ENCODE data around the gene ST3GAL5. TPM values are rescaled to one million over a fixed set of nuclear protein-coding genes. Genes with fewer than 3 reads are reported as not detected.
"Not testable (repeated sequence)": the region's sequence is repeated elsewhere in the genome, so short reads cannot be mapped to it uniquely, and the experiment has no call there.

Gene ST3GAL5
- polyA plus RNA-seq, 5 donors, result 81.2 to 102 (median 84.0) TPM

- no peak for DNase-seq
These were observed 49.3 kb downstream of the ST3GAL5 start for GRCh38 chr2:85839461-85839860.

GRCh38 chr2:85838641-85839040 lies 50.1 kb downstream of the ST3GAL5 start:
- DNase-seq, result no peak

GRCh38 chr2:85838181-85838580 lies 50.6 kb downstream of the ST3GAL5 start:
- DNase-seq, result no peak

GRCh38 chr2:85834466-85834865 lies 54.3 kb downstream of the ST3GAL5 start:
- no peak for DNase-seq

- DNase-seq, result no peak
These were observed 57.1 kb downstream of the ST3GAL5 start for GRCh38 chr2:85831735-85832134.

- DNase-seq, result no peak
These were observed 58.1 kb downstream of the ST3GAL5 start for GRCh38 chr2:85830645-85831044.

- not testable (repeated sequence) for DNase-seq
These were observed 59.4 kb downstream of the ST3GAL5 start for GRCh38 chr2:85829394-85829793.

- DNase-seq, result no peak
These were observed 60.1 kb downstream of the ST3GAL5 start for GRCh38 chr2:85828725-85829124.

- DNase-seq, result no peak
These were observed 60.8 kb downstream of the ST3GAL5 start for GRCh38 chr2:85827879-85828569.

GRCh38 chr2:85826990-85827878 lies 61.6 kb downstream of the ST3GAL5 start:
- peak; percentile 39 to 61 for DNase-seq

- no peak for DNase-seq
These were observed 64.8 kb downstream of the ST3GAL5 start for GRCh38 chr2:85823951-85824350.

- DNase-seq, result no peak
These were observed 66.0 kb downstream of the ST3GAL5 start for GRCh38 chr2:85822766-85823165.

GRCh38 chr2:85819811-85820510 lies 68.8 kb downstream of the ST3GAL5 start:
- no peak for DNase-seq

GRCh38 chr2:85814802-85815550 lies 73.8 kb downstream of the ST3GAL5 start:
- DNase-seq, result no peak

GRCh38 chr2:85813982-85814801 lies 74.6 kb downstream of the ST3GAL5 start:
- peak; percentile 78 to 85 for DNase-seq

GRCh38 chr2:85813211-85813981 lies 75.4 kb downstream of the ST3GAL5 start:
- no peak for DNase-seq

GRCh38 chr2:85812094-85812735 lies 76.6 kb downstream of the ST3GAL5 start:
- DNase-seq, result no peak

- peak in 1 of 2 donors; percentile 32 for DNase-seq
These were observed 77.4 kb downstream of the ST3GAL5 start for GRCh38 chr2:85811180-85812093.

Data from right lung (tissue), 5 donors.